ENCODE results near the gene NUP214.
"Not testable (repeated sequence)": the region's sequence is repeated elsewhere in the genome, so short reads cannot be mapped to it uniquely, and the experiment has no call there.

Gene NUP214

GRCh38 chr9:131101207-131101964 is 24.0 kb upstream of the NUP214 start:
- TF ChIP-seq ZNF274 (IDR thresholded peaks at IDR 0.05; ENCODE audit: low read depth, low read length), result no peak
- no peak overlapping the region for H3K4me3 ChIP-seq (ENCODE audit: low read length)

GRCh38 chr9:131103024-131103423 is 22.4 kb upstream of the NUP214 start:
- H3K4me3 ChIP-seq (ENCODE audit: low read length), result no peak overlapping the region
- no peak for TF ChIP-seq ZNF274 (IDR thresholded peaks at IDR 0.05; ENCODE audit: low read depth, low read length)

GRCh38 chr9:131103535-131103934 is 21.9 kb upstream of the NUP214 start:
- no peak for TF ChIP-seq ZNF274 (IDR thresholded peaks at IDR 0.05; ENCODE audit: low read depth, low read length)
- no peak overlapping the region for H3K4me3 ChIP-seq (ENCODE audit: low read length)

DNA sequence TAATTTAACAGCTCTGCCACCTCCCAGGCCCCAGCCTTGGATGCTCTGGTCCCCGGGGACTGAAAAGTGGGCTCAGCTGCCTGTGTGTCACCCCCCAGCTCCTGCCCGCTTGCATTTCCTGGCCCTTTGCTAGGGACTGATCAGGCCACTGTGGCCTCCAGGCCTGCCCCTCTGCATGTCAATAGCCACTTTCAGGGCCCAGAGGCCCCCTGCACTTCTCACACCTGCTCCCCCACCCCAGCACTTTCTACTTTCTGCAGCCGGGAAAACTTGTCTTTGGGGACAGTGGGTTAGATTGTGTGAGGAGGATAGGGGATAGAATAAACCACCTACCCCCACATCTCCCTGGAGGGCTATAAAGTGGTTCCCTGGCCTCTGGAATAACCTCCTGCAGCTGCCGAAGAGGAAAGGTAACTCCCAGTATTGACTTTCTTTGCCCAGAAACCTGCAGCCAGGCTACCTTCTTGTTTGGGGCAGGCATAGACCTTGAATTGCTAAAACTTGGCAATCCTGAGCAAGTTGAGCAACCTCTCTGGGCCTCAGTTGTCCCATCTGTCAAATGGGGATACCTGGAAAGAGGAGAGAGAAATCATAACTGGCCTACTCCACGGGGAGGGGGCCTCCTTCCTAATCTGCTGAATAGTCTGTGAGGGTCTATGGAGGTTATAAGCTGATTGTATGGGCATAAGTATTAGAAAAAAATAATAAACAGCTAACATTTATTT is 21.2 kb upstream of the NUP214 start:
- H3K4me3 ChIP-seq (ENCODE audit: low read length), result no peak overlapping the region
- TF ChIP-seq ZNF274 (IDR thresholded peaks at IDR 0.05; ENCODE audit: low read depth, low read length), result no peak

DNA sequence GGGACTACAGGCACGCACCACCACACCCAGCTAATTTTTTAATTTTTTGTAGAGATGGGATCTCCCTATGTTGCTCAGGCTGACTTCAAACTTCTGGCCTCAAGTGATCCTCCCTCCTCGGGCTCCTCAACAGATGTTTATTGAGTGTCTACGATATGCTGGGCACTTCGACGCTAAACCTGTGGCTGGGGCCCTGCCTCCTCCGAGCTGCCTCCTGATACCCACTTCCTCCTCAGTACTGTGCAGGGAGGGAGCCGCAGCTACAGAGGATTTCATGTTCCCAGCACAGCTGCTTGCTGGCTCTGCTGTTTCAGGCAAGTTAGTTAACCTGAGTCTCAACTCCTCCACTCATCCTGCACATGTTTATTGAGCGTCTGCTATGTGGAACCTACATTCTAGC is 19.4 kb upstream of the NUP214 start:
- H3K4me3 ChIP-seq (ENCODE audit: low read length), result no peak overlapping the region
- TF ChIP-seq ZNF274 (IDR thresholded peaks at IDR 0.05; ENCODE audit: low read depth, low read length), result no peak

- TF ChIP-seq ZNF274 (IDR thresholded peaks at IDR 0.05; ENCODE audit: low read depth, low read length), result no peak
- H3K4me3 ChIP-seq (ENCODE audit: low read length), result no peak overlapping the region
These were observed 17.6 kb upstream of the NUP214 start for GRCh38 chr9:131107760-131108159.

GRCh38 chr9:131111186-131111853 is 14.1 kb upstream of the NUP214 start:
- no peak for TF ChIP-seq ZNF274 (IDR thresholded peaks at IDR 0.05; ENCODE audit: low read depth, low read length)
- no peak overlapping the region for H3K4me3 ChIP-seq (ENCODE audit: low read length)

GRCh38 chr9:131111854-131112311 is 13.5 kb upstream of the NUP214 start:
- TF ChIP-seq ZNF274 (IDR thresholded peaks at IDR 0.05; ENCODE audit: low read depth, low read length), result no peak

GRCh38 chr9:131112374-131113154 is 12.8 kb upstream of the NUP214 start:
- H3K4me3 ChIP-seq (ENCODE audit: low read length), result no peak overlapping the region
- TF ChIP-seq ZNF274 (IDR thresholded peaks at IDR 0.05; ENCODE audit: low read depth, low read length), result no peak

More at GRCh38 chr9:131111854-131112311, 13.5 kb upstream of the NUP214 start:
- no peak overlapping the region for H3K4me3 ChIP-seq (ENCODE audit: low read length)

GRCh38 chr9:131113655-131114054 is 11.7 kb upstream of the NUP214 start:
- no peak for TF ChIP-seq ZNF274 (IDR thresholded peaks at IDR 0.05; ENCODE audit: low read depth, low read length)

DNA sequence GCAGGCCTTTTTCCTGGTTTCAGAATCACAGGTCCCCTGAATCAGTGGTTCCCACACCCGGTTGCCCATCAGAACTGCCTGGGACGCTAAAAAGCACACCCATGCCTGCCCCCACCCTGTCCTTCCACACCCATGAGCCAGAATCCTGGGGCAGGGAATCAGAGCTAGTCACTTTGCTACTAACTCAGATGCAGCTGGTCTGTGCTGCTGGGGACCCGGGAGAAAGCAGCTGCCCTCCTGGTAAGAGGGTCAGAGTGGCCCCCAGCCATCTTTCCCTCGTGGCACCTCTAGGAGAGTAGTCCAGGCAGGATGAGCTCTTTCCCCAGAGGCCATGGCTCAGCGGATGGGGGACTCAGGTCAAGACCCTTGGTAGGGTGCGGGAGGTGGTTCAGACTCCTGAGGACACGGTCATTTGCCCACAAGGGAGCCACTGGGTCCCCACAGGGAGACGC is 11.3 kb upstream of the NUP214 start:
- H3K4me3 ChIP-seq (ENCODE audit: low read length), result no peak overlapping the region
- no peak for TF ChIP-seq ZNF274 (IDR thresholded peaks at IDR 0.05; ENCODE audit: low read depth, low read length)

More at GRCh38 chr9:131113655-131114054, 11.7 kb upstream of the NUP214 start:
- no peak overlapping the region for H3K4me3 ChIP-seq (ENCODE audit: low read length)

DNA sequence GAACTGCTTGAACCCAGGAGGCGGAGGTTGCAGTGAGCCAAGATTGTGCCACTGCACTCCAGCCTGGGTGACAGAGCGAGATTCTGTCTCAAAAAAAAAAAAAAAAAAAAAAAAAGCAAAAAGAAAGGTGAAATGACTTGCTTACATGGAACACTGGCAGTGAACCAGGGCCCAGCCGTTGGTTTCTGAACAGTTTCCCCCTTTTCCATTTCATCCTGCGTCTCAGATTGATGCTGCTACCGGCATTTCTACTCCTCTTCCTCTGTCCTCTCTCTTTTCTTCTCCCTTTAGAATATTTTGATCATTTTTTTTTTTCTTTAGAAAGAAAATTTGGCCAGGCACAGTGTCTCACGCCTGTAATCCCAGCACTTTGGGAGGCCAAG is 10.0 kb upstream of the NUP214 start:
- not testable (repeated sequence) for H3K4me3 ChIP-seq (ENCODE audit: low read length)

- H3K4me3 ChIP-seq (ENCODE audit: low read length), result no peak overlapping the region
- no peak for TF ChIP-seq ZNF274 (IDR thresholded peaks at IDR 0.05; ENCODE audit: low read depth, low read length)
These were observed 8.9 kb upstream of the NUP214 start for GRCh38 chr9:131116281-131117120.

Data from GM08714 (cell line).